Activated T-cell treated with anti-CD3 and anti-CD28 coated beads, Interleukin-2, amount 50 U/mL, for 72 hours (primary cell): ENCODE results near the gene AMOTL2. TPM values are rescaled to one million over a fixed set of nuclear protein-coding genes. Genes with fewer than 3 reads are reported as not detected.

Experiments used
- ATAC-seq, 2 donors: fragments of 150-1000 bp; cut with Tn5 transposase; replicated peaks in 1 of 2; 2 replicates each; pipeline ENCODE4 v1.10.0; 2021; ENCODE audit warnings: moderate library complexity in 2 of 2, mild to moderate bottlenecking in 1 of 2
- DNase-seq, 2 donors: peaks; one replicate each; pipeline ENCODE4 v3.0.0; 2021 to 2022; ENCODE audit warnings: mixed read lengths in 1 of 2
- H3K27ac Mint-ChIP-seq: one replicate; pipeline ENCODE4 v1.8.0; 2022; ENCODE audit warnings: mild to moderate bottlenecking, moderate library complexity, mixed read lengths
- H3K27me3 Mint-ChIP-seq: one replicate; pipeline ENCODE4 v1.8.0; 2022; ENCODE audit warnings: low read depth, mixed read lengths
- H3K36me3 Mint-ChIP-seq, 2 donors: one replicate each; pipeline ENCODE4 v1.8.0; 2022; ENCODE audit warnings: mixed read lengths in 2 of 2, mild to moderate bottlenecking in 1 of 2; ENCODE audit not compliant: insufficient read depth in 2 of 2
- H3K4me1 Mint-ChIP-seq: one replicate; pipeline ENCODE4 v1.8.0; 2022; ENCODE audit warnings: low read depth, mixed read lengths
- H3K4me3 Mint-ChIP-seq, 2 donors: one replicate each; pipeline ENCODE4 v1.8.0; 2022; ENCODE audit warnings: mild to moderate bottlenecking in 2 of 2, mixed read lengths in 2 of 2, moderate library complexity in 2 of 2
- H3K9me3 Mint-ChIP-seq, 2 donors: one replicate each; pipeline ENCODE4 v1.8.0; 2022; ENCODE audit warnings: mixed read lengths in 2 of 2
- total RNA-seq, 2 donors: library from RNA; stranded (reverse); gene quantifications; one replicate each; pipeline ENCODE4 v1.2.3, GENCODE V29; 2022

AMOTL2 gene
- total RNA-seq, 2 donors from 2014 or later, result 0.07 TPM; not detected in 1

DNA sequence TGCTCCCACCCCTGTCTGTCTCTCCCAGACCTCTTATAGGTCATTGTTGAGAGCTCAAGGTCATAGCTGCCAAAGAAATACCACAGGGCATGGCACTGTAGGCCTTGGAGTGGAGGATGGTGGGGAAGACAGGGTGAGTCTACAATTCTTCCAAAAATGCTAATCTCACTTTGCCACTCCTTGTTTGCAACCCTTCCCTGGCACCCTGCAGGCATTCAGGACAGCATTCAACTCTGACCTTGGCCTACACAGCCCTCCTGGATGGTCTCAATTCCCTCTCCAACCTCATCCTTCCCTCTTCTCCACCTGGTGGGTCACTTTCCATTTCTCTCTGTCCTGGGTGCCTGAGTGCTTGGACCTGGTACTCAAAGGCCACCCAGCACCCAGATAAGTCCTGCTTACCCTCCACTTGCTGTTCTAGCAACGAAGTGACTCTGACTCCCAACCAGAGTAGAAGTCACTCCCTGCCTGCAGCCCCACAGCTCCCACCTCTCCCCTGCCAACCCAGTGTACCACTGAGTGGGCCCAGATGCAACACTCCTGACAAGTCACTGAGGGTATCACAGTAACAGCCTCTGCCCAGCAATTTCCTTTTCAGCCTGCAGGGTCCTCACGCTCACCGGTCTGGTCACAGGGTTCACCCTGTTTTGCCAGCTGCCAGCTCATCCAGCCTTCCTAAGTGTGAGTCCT is 36.6 kb downstream of the AMOTL2 start:
- no peaks in the 10 kb centered on the region for H3K27me3 Mint-ChIP-seq
- no peak for DNase-seq
- no peaks in the 10 kb centered on the region for H3K4me1 Mint-ChIP-seq
- H3K9me3 Mint-ChIP-seq, result no peaks in the 10 kb centered on the region
- no peak overlapping the region for H3K27ac Mint-ChIP-seq
- H3K36me3 Mint-ChIP-seq, result no peaks in the 10 kb centered on the region
- ATAC-seq, result no peak
- no peak overlapping the region for H3K4me3 Mint-ChIP-seq

- H3K4me3 Mint-ChIP-seq, result no peak overlapping the region
- DNase-seq, result no peak
- H3K9me3 Mint-ChIP-seq, result no peaks in the 10 kb centered on the region
- ATAC-seq, result no peak
- H3K4me1 Mint-ChIP-seq, result no peaks in the 10 kb centered on the region
- H3K27me3 Mint-ChIP-seq, result no peaks in the 10 kb centered on the region
- H3K27ac Mint-ChIP-seq, result no peak overlapping the region
- H3K36me3 Mint-ChIP-seq, result no peaks in the 10 kb centered on the region
These were observed 37.2 kb downstream of the AMOTL2 start for GRCh38 chr3:134337071-134337482.

DNA sequence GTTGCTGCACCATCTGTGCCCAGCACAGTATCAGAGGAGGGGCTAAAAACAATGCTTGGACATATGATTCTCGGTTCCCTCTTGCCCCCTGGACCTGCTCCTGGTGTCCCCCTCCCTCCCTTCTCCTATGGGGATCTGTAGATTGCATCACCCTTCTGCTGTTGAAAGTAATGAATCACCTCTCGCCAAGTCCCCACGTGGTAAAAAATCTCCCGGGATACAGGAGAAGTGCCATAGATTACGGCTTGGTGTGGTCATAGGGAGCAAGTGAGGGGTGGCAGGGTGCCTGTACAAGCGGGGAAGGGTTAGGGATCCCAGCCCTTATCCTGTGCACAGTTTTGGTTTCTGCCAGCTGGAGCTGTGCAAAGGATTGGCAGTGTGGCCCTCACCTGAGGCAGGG is 37.7 kb downstream of the AMOTL2 start:
- Mint-ChIP-seq H3K27ac (no peak overlapping the region), H3K9me3 (no peaks in the 10 kb centered on the region), H3K27me3 (no peaks in the 10 kb centered on the region), H3K4me3 (no peak overlapping the region), H3K4me1 (no peaks in the 10 kb centered on the region), H3K36me3 (no peaks in the 10 kb centered on the region)
- DNase-seq, result no peak
- ATAC-seq, result no peak

GRCh38 chr3:134334901-134335280 is 39.4 kb downstream of the AMOTL2 start:
- no peak for ATAC-seq
- no peaks in the 10 kb centered on the region for H3K4me1 Mint-ChIP-seq

DNA sequence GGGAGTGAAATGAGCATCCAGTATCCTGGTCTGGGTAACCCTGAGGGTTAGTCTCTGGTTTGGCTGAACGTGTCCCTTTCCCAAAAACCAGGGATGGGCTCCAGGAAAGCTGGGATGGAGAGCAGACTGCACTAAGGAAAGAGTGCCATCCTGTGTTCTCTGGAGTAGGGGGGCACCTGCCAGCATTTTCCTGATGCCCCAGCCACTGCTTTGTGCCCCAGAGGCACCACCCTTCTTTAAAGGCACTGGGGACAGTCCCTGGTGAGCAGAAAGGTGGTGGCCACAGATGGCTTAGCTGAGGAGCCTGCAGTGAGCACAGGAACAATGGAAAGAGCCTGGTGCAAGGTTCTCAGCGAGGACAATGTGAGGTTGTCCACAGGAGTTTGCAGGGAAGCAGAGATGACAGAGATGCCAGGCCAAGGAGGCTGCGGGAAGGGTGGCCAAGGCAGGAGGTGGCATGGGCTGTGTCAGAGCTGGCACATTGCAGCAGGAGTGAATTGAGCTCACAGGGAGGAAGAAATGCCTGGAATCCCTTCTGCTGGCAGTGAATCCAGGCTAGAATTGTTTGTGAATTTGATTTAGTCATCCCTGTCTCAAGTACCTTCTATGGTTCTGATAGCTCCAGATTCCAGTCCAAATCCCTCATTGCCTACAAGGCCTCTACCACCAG is 39.9 kb downstream of the AMOTL2 start:
- Mint-ChIP-seq H3K4me1 (peaks cover 3% of the 10 kb centered on the region), H3K27me3 (no peaks in the 10 kb centered on the region), H3K36me3 (no peaks in the 10 kb centered on the region), H3K27ac (no peak overlapping the region), H3K4me3 (no peak overlapping the region), H3K9me3 (no peaks in the 10 kb centered on the region)
- no peak for DNase-seq
- no peak for ATAC-seq

More at GRCh38 chr3:134334901-134335280, 39.4 kb downstream of the AMOTL2 start:
- Mint-ChIP-seq H3K27me3 (no peaks in the 10 kb centered on the region), H3K4me3 (no peak overlapping the region), H3K27ac (no peak overlapping the region), H3K36me3 (no peaks in the 10 kb centered on the region), H3K9me3 (no peaks in the 10 kb centered on the region)
- DNase-seq, result no peak

GRCh38 chr3:134333522-134334181 is 40.6 kb downstream of the AMOTL2 start:
- H3K4me1 Mint-ChIP-seq, result peaks cover 3% of the 10 kb centered on the region
- ATAC-seq (no peak), DNase-seq (no peak)
- H3K9me3 Mint-ChIP-seq, result no peaks in the 10 kb centered on the region
- H3K36me3 Mint-ChIP-seq, result no peaks in the 10 kb centered on the region
- no peaks in the 10 kb centered on the region for H3K27me3 Mint-ChIP-seq
- H3K4me3 Mint-ChIP-seq, result no peak overlapping the region
- no peak overlapping the region for H3K27ac Mint-ChIP-seq

DNA sequence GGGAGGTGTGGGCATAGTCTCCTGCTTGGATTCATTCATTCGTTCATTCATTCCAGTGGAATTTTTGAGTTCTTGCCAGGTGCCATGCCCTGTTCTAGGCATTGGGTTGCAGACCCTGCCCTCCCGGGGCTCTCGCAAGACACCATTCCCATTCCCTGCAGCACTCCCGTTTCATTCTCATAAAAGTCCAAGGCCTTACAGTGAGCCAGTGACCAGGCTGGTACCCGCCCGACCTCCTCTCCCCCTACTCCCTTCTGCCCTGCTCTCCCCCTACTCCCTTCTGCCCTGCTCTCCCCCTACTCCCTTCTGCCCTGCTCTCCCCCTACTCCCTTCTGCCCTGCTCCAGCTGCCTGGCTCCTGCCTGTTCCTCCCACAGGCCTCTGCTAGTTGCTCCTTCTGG is 41.9 kb downstream of the AMOTL2 start:
- DNase-seq (no peak), ATAC-seq (no peak)
- no peaks in the 10 kb centered on the region for H3K36me3 Mint-ChIP-seq
- peaks cover 3% of the 10 kb centered on the region for H3K4me1 Mint-ChIP-seq
- H3K9me3 Mint-ChIP-seq, result no peaks in the 10 kb centered on the region
- no peak overlapping the region for H3K27ac Mint-ChIP-seq
- no peaks in the 10 kb centered on the region for H3K27me3 Mint-ChIP-seq
- no peak overlapping the region for H3K4me3 Mint-ChIP-seq

GRCh38 chr3:134331811-134332199 is 42.4 kb downstream of the AMOTL2 start:
- no peak for DNase-seq
- no peak overlapping the region for H3K27ac Mint-ChIP-seq

DNA sequence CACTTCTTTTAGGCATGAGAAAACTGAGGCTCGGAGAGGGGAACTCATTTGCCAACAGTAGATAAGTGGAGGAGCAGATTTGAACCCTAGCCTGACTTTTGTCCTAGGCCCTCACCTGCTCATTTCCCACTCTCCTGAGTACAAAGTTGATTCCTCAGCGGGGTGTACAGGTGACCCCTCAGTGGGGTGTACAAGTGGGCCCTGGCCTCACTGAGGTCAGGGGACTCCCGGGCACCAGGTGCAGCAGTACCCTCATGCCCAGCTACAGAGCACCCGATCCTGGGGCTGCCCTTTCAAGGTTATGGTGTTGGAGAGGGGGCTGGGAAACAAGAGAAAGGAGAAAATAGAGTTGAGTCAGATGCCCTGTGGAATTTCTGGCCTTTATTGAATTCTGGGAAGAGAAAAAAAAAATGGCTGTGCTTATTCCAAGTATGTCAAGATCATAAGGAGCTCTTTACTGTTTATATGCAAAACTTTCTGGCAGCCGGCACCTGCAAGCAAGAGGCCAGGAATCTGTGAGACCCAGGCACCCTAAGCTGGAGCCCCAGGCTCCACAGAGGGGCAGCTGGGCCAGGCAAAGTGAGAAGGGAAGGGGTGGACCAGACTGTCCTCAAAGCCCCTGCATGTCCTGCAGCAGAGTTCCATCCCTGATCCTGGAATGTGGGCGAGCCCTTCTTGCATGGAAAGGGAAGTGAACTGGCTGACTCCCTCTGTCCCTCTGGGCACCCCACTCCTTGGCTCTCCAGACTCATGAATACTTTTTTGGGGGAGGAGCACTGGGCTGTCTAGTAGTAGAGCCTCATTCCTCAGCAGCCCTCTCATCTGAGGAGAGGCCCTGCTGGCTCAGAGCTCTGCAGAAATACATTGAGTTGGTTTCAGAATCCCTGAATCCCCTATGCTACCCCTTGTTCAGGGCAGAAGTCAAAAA is 43.1 kb downstream of the AMOTL2 start:
- Mint-ChIP-seq H3K27ac (no peak overlapping the region), H3K9me3 (no peaks in the 10 kb centered on the region), H3K27me3 (no peaks in the 10 kb centered on the region), H3K4me3 (no peak overlapping the region), H3K4me1 (peaks cover 3% of the 10 kb centered on the region), H3K36me3 (no peaks in the 10 kb centered on the region)
- DNase-seq (no peak), ATAC-seq (no peak)

More at GRCh38 chr3:134331811-134332199, 42.4 kb downstream of the AMOTL2 start:
- H3K9me3 Mint-ChIP-seq, result no peaks in the 10 kb centered on the region
- H3K36me3 Mint-ChIP-seq, result no peaks in the 10 kb centered on the region
- peaks cover 3% of the 10 kb centered on the region for H3K4me1 Mint-ChIP-seq
- ATAC-seq, result no peak
- no peaks in the 10 kb centered on the region for H3K27me3 Mint-ChIP-seq
- no peak overlapping the region for H3K4me3 Mint-ChIP-seq

DNA sequence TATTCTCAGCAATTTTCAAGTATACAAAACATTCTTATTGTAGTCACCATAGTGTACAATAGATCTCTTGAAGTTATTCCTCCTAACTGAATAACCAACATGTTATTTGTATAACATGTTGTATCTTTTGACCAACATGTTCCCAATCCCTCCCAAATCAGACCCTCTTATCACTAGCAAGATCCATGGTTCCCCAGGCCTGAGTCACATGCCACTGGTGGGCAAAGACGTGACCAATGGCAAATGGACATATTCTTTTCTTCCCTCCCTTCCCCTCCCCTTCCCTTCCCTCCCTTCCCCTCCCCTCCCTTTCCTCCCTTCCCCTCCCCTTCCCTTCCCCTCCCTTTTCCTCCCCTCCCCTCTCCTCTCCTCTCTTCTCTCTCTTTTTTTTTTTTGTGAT is 45.4 kb downstream of the AMOTL2 start:
- DNase-seq, result no peak
- no peak overlapping the region for H3K27ac Mint-ChIP-seq
- no peak overlapping the region for H3K4me3 Mint-ChIP-seq
- peaks cover 3% of the 10 kb centered on the region for H3K4me1 Mint-ChIP-seq
- no peaks in the 10 kb centered on the region for H3K9me3 Mint-ChIP-seq
- no peaks in the 10 kb centered on the region for H3K27me3 Mint-ChIP-seq
- H3K36me3 Mint-ChIP-seq, result no peaks in the 10 kb centered on the region
- ATAC-seq, result no peak

GRCh38 chr3:134328147-134328591 is 46.1 kb downstream of the AMOTL2 start:
- ATAC-seq, result no peak
- peaks cover 3% of the 10 kb centered on the region for H3K4me1 Mint-ChIP-seq
- no peak for DNase-seq
- no peaks in the 10 kb centered on the region for H3K9me3 Mint-ChIP-seq
- H3K36me3 Mint-ChIP-seq, result no peaks in the 10 kb centered on the region
- H3K27me3 Mint-ChIP-seq, result peaks cover 2% of the 10 kb centered on the region
- no peak overlapping the region for H3K27ac Mint-ChIP-seq
- H3K4me3 Mint-ChIP-seq, result no peak overlapping the region

- H3K9me3 Mint-ChIP-seq, result no peaks in the 10 kb centered on the region
- H3K36me3 Mint-ChIP-seq, result no peaks in the 10 kb centered on the region
- H3K4me3 Mint-ChIP-seq, result no peak overlapping the region
- H3K27ac Mint-ChIP-seq, result no peak overlapping the region
- H3K27me3 Mint-ChIP-seq, result peaks cover 7% of the 10 kb centered on the region
- H3K4me1 Mint-ChIP-seq, result peaks cover 3% of the 10 kb centered on the region
- ATAC-seq, result no peak
- no peak for DNase-seq
These were observed 46.7 kb downstream of the AMOTL2 start for GRCh38 chr3:134327594-134327975.
